Fibroblast of villous mesenchyme (primary cell): ENCODE data around the gene SATB2. TPM values are rescaled to one million over a fixed set of nuclear protein-coding genes. Genes with fewer than 3 reads are reported as not detected.
A peak's percentile ranks its signal among the peaks of the same experiment; 100 is the strongest.

Experiments
- DNase-seq: peaks from one replicate; pipeline ENCODE4 v3.0.0-alpha.2; 2010; ENCODE audit warnings: low read depth
- H3K4me3 ChIP-seq: 2 replicates; pipeline ENCODE4 v1.5.1; 2011; ENCODE audit warnings: low read depth, mild to moderate bottlenecking, low read length
- CTCF ChIP-seq: IDR thresholded peaks from 2 replicates; pipeline ENCODE4 v1.5.1; 2012; ENCODE audit warnings: low read depth, mild to moderate bottlenecking, low read length; ENCODE audit not compliant: insufficient read depth
- total RNA-seq: library from RNA; depleted of rRNA; stranded (reverse); fragments of >200 nt; gene quantifications from 2 replicates; pipeline ENCODE4 v1.2.3, GENCODE V29; 2012

Gene SATB2
- total RNA-seq, 1 donor: 13.0 TPM

GRCh38 chr2:199405241-199405640, 52.5 kb downstream of the SATB2 start:
- TF ChIP-seq CTCF: peak; percentile 45
- no peak overlapping the region for H3K4me3 ChIP-seq
- DNase-seq: peak; percentile 21

- DNase-seq: peak; percentile 3
- no peak overlapping the region for H3K4me3 ChIP-seq
- no peak for TF ChIP-seq CTCF
Measured at GRCh38 chr2:199404841-199405240, 52.9 kb downstream of the SATB2 start.

- no peak for TF ChIP-seq CTCF
- DNase-seq: no peak
- no peak overlapping the region for H3K4me3 ChIP-seq
Measured at GRCh38 chr2:199395311-199395710, 62.4 kb downstream of the SATB2 start.

- H3K4me3 ChIP-seq: no peak overlapping the region
- no peak for TF ChIP-seq CTCF
- no peak for DNase-seq
Measured at GRCh38 chr2:199392363-199392762, 65.4 kb downstream of the SATB2 start.

- no peak overlapping the region for H3K4me3 ChIP-seq
- no peak for TF ChIP-seq CTCF
- DNase-seq: no peak
Measured at GRCh38 chr2:199388728-199389268, 68.9 kb downstream of the SATB2 start.

- DNase-seq: no peak
- TF ChIP-seq CTCF: no peak
- no peak overlapping the region for H3K4me3 ChIP-seq
Measured at GRCh38 chr2:199384043-199384442, 73.7 kb downstream of the SATB2 start.

GRCh38 chr2:199383021-199383420, 74.7 kb downstream of the SATB2 start:
- TF ChIP-seq CTCF: no peak
- no peak overlapping the region for H3K4me3 ChIP-seq
- DNase-seq: no peak
